HG02870 (cell line): Measurements from ENCODE around the gene VAPA.
"Not testable (repeated sequence)": the region's sequence is repeated elsewhere in the genome, so short reads cannot be mapped to it uniquely, and the experiment has no call there.

ENCODE experiments used
- ATAC-seq: cut with Tn5 transposase; IDR thresholded peaks from one replicate; pipeline ENCODE4 v1.9.1; 2021; ENCODE audit warnings: mild to moderate bottlenecking, moderate library complexity; ENCODE audit not compliant: unreplicated experiment

The VAPA gene

GRCh38 chr18:9885170-9886004 lies 28.4 kb upstream of the VAPA start, which contains the start of gene TXNDC2:
TSS of gene TXNDC2 (plus strand) at chr18:9885973. CDS start at chr18:9886681, 708 bp downstream.
- ATAC-seq = no peak

GRCh38 chr18:9886005-9886348 lies 27.8 kb upstream of the VAPA start:
- ATAC-seq = no peak

- no peak for ATAC-seq
Measured at GRCh38 chr18:9887992-9888391, 25.8 kb upstream of the VAPA start.

GRCh38 chr18:9890196-9890595 lies 23.6 kb upstream of the VAPA start:
- no peak for ATAC-seq

GRCh38 chr18:9890957-9891356 lies 22.9 kb upstream of the VAPA start:
- no peak for ATAC-seq

GRCh38 chr18:9891515-9891914 lies 22.3 kb upstream of the VAPA start:
- not testable (repeated sequence) for ATAC-seq

GRCh38 chr18:9894454-9895068 lies 19.3 kb upstream of the VAPA start:
- ATAC-seq = no peak

- ATAC-seq = no peak
Measured at GRCh38 chr18:9897129-9897528, 16.7 kb upstream of the VAPA start.

- ATAC-seq = not testable (repeated sequence)
Measured at GRCh38 chr18:9897787-9898291, 16.0 kb upstream of the VAPA start.

- no peak for ATAC-seq
Measured at GRCh38 chr18:9898792-9899549, 14.8 kb upstream of the VAPA start.

GRCh38 chr18:9899550-9899930 lies 14.3 kb upstream of the VAPA start:
- ATAC-seq = not testable (repeated sequence)

GRCh38 chr18:9900699-9901098 lies 13.1 kb upstream of the VAPA start:
- ATAC-seq = no peak

GRCh38 chr18:9901377-9901776 lies 12.4 kb upstream of the VAPA start:
- no peak for ATAC-seq

- not testable (repeated sequence) for ATAC-seq
Measured at GRCh38 chr18:9902264-9902663, 11.6 kb upstream of the VAPA start.

GRCh38 chr18:9902832-9903231 lies 11.0 kb upstream of the VAPA start:
- no peak for ATAC-seq

GRCh38 chr18:9905401-9905922 lies 8.4 kb upstream of the VAPA start:
- no peak for ATAC-seq

GRCh38 chr18:9906481-9906880 lies 7.3 kb upstream of the VAPA start:
- ATAC-seq = no peak

GRCh38 chr18:9907867-9908266 lies 5.9 kb upstream of the VAPA start:
- no peak for ATAC-seq

GRCh38 chr18:9910071-9910470 lies 3.7 kb upstream of the VAPA start:
- no peak for ATAC-seq

GRCh38 chr18:9910661-9911060 lies 3.2 kb upstream of the VAPA start:
- ATAC-seq = no peak

GRCh38 chr18:9911226-9911625 lies 2.6 kb upstream of the VAPA start:
- ATAC-seq = no peak
